Tibial artery (tissue), 4 donors: ENCODE data around the gene INTS1.

Source experiments
- DNase-seq, 2 donors: peaks; one replicate each; pipeline ENCODE4 v3.0.0-alpha.2; 2019
- H3K27ac ChIP-seq, 2 donors: fragments of 200-600 bp; sonication (generic) in 1 of 2; 1 replicate in 1 of 2; 2 replicates in 1 of 2; pipeline ENCODE4 v1.5.1; 2018 to 2019; ENCODE audit warnings: mild to moderate bottlenecking in 1 of 2
- H3K27me3 ChIP-seq, 2 donors: fragments of 200-600 bp; sonication (generic) in 1 of 2; one replicate each; pipeline versions ENCODE4 v1.5.1 to v1.6.0; 2016 to 2019
- H3K36me3 ChIP-seq, 3 donors: fragments of 200-600 bp; sonication (generic) in 2 of 3; one replicate each; pipeline ENCODE4 v1.5.1; 2016 to 2019; ENCODE audit warnings: mild to moderate bottlenecking in 2 of 3
- H3K4me1 ChIP-seq, 4 donors: fragments of 200-600 bp; sonication (generic) in 2 of 4; 1 replicate in 3 of 4; 2 replicates in 1 of 4; pipeline ENCODE4 v1.5.1; 2016 to 2019
- H3K4me3 ChIP-seq, 2 donors: fragments of 200-600 bp; sonication (generic) in 1 of 2; 1 replicate in 1 of 2; 2 replicates in 1 of 2; pipeline ENCODE4 v1.5.1; 2018 to 2019; ENCODE audit warnings: mild to moderate bottlenecking in 2 of 2
- H3K9me3 ChIP-seq, 3 donors: fragments of 200-600 bp; sonication (generic) in 1 of 3; one replicate each; pipeline ENCODE4 v1.5.1; 2016 to 2019
- CTCF ChIP-seq, 2 experiments: fragments of 200-600 bp in 1 of 2; fragments of 450-650 bp in 1 of 2; IDR thresholded peaks; one replicate each; pipeline ENCODE4 v1.5.1; 2017 to 2019; ENCODE audit warnings: antibody characterized with exemption in 2 of 2, mild to moderate bottlenecking in 1 of 2, moderate library complexity in 1 of 2
- intact Hi-C: fragments of 100-400 bp; cut with DNase I; formaldehyde crosslinking; loops from one replicate; pipeline ENCODE4 v1.15.0; 2023; ENCODE audit warnings: low total_unique reads

INTS1 gene

GRCh38 chr7:1546274-1546908 lies 42.2 kb upstream of the INTS1 start:
- no peak for TF ChIP-seq CTCF (IDR thresholded peaks at IDR 0.05)
- intact Hi-C loops: no loop called here
- H3K4me1 ChIP-seq: peaks cover 0 to 4% (median 2%) of the 10 kb centered on the region in 4 donors
- peaks cover 14 to 81% (median 40%) of the 10 kb centered on the region in 3 donors for H3K36me3 ChIP-seq
- H3K9me3 ChIP-seq: no peaks in the 10 kb centered on the region
- no peaks in the 10 kb centered on the region for H3K27me3 ChIP-seq
- peak in 1 of 2 donors; percentile 66 for DNase-seq
- no peak overlapping the region for H3K27ac ChIP-seq
- no peak overlapping the region for H3K4me3 ChIP-seq

GRCh38 chr7:1545417-1546246 lies 41.4 kb upstream of the INTS1 start:
- no peaks in the 10 kb centered on the region for H3K27me3 ChIP-seq
- peak in 1 of 2 donors; percentile 69 for DNase-seq
- no peak for TF ChIP-seq CTCF (IDR thresholded peaks at IDR 0.05)
- H3K4me3 ChIP-seq: no peak overlapping the region
- H3K9me3 ChIP-seq: no peaks in the 10 kb centered on the region
- peaks cover 22 to 87% (median 48%) of the 10 kb centered on the region in 3 donors for H3K36me3 ChIP-seq
- peaks cover 0 to 5% (median 2%) of the 10 kb centered on the region in 4 donors for H3K4me1 ChIP-seq
- H3K27ac ChIP-seq: no peak overlapping the region
- intact Hi-C loops: no loop called here

GRCh38 chr7:1544896-1545416 lies 40.8 kb upstream of the INTS1 start:
- no peaks in the 10 kb centered on the region for H3K9me3 ChIP-seq
- no peak overlapping the region for H3K4me3 ChIP-seq
- H3K27ac ChIP-seq: no peak overlapping the region
- H3K4me1 ChIP-seq: peaks cover 0 to 12% (median 2%) of the 10 kb centered on the region in 4 donors
- intact Hi-C loops: no loop called here
- H3K36me3 ChIP-seq: peaks cover 29 to 87% (median 55%) of the 10 kb centered on the region in 3 donors
- H3K27me3 ChIP-seq: no peaks in the 10 kb centered on the region
- no peak for DNase-seq
- no peak for TF ChIP-seq CTCF (IDR thresholded peaks at IDR 0.05)

GRCh38 chr7:1544178-1544895 lies 40.1 kb upstream of the INTS1 start:
- TF ChIP-seq CTCF (IDR thresholded peaks at IDR 0.05): no peak
- intact Hi-C loops: no loop called here
- peaks cover 0 to 18% (median 6%) of the 10 kb centered on the region in 4 donors for H3K4me1 ChIP-seq
- no peak overlapping the region for H3K4me3 ChIP-seq
- H3K27ac ChIP-seq: no peak overlapping the region
- H3K9me3 ChIP-seq: no peaks in the 10 kb centered on the region
- peaks cover 35 to 87% (median 60%) of the 10 kb centered on the region in 3 donors for H3K36me3 ChIP-seq
- DNase-seq: peak in 1 of 2 donors; percentile 69
- H3K27me3 ChIP-seq: no peaks in the 10 kb centered on the region

- DNase-seq: no peak
- H3K4me3 ChIP-seq: no peak overlapping the region
- H3K4me1 ChIP-seq: peaks cover 0 to 24% (median 12%) of the 10 kb centered on the region in 4 donors
- no peak for TF ChIP-seq CTCF (IDR thresholded peaks at IDR 0.05)
- no peaks in the 10 kb centered on the region for H3K9me3 ChIP-seq
- no peak overlapping the region for H3K27ac ChIP-seq
- intact Hi-C loops: no loop called here
- peaks cover 35 to 89% (median 60%) of the 10 kb centered on the region in 3 donors for H3K36me3 ChIP-seq
- H3K27me3 ChIP-seq: no peaks in the 10 kb centered on the region
Observed at GRCh38 chr7:1543826-1544177, 39.6 kb upstream of the INTS1 start.
